ENCODE data around the gene TMEM135. TPM values are rescaled to one million over a fixed set of nuclear protein-coding genes. Genes with fewer than 3 reads are reported as not detected.

TMEM135 gene
- total RNA-seq, 4 donors from 2014 or later = 51.3 to 73.8 (median 52.4) TPM

DNA sequence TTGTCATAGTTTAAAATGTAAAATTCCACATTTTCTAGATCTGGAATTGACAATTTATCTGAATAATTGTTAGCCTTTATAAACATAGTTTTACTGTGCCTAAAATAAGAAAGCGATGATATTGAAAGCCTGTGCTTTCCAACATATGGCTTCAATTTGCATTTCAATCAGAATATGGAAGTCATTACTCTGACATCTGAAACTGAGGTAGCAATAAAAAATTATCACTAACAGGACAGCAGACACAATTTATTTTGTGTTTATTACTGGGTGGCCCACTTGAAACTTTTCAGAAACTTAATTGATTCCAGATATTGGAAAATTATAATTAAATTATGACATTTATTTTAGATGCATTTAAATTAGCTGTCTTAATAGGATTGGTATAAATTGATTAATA, 78.5 kb downstream of the TMEM135 start:
- TF ChIP-seq, protein P1, sequence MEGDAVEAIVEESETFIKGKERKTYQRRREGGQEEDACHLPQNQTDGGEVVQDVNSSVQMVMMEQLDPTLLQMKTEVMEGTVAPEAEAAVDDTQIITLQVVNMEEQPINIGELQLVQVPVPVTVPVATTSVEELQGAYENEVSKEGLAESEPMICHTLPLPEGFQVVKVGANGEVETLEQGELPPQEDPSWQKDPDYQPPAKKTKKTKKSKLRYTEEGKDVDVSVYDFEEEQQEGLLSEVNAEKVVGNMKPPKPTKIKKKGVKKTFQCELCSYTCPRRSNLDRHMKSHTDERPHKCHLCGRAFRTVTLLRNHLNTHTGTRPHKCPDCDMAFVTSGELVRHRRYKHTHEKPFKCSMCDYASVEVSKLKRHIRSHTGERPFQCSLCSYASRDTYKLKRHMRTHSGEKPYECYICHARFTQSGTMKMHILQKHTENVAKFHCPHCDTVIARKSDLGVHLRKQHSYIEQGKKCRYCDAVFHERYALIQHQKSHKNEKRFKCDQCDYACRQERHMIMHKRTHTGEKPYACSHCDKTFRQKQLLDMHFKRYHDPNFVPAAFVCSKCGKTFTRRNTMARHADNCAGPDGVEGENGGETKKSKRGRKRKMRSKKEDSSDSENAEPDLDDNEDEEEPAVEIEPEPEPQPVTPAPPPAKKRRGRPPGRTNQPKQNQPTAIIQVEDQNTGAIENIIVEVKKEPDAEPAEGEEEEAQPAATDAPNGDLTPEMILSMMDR (IDR thresholded peaks at IDR 0.05; ENCODE audit: low read depth) = no peak

DNA sequence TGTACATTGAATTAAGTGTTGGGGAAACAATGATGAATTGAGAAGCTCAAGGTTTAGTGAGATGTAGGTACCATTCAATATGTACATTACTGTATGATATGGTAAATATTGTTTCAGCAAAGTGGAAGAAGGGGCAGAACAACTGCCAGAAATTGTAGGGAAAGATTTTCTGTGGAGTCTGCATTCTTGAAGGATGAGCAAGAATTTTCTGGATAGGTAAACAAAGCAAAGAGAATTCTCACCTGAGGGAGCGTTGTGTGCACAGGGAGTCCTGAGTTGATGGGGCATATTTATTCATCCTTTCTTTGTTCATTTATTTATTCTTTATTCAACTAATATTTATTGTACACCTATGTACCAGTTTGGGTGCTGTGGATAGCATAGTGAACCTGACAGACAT, 83.2 kb downstream of the TMEM135 start:
- TF ChIP-seq, protein P1 (IDR thresholded peaks at IDR 0.05; ENCODE audit: low read depth) = no peak

DNA sequence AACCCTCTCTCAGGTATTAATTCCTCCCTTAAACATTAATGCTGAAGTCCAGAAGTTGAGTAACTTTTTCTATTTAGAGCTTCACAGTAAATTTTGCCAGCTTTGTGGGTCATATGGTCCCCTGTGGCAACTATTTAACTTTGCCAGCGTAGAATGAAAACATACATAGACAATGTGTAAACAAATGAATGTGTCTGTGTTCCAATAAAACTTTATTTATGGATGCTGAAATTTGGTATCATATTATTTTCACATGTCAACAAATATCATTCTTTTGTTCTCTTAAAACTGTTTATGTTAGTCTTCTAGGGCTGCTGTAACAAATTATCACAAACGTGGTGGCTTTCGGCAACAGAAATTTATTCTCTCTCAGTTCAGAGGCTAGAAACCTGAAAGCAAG, 85.1 kb downstream of the TMEM135 start:
- TF ChIP-seq, protein P1 (IDR thresholded peaks at IDR 0.05; ENCODE audit: low read depth) = no peak

DNA sequence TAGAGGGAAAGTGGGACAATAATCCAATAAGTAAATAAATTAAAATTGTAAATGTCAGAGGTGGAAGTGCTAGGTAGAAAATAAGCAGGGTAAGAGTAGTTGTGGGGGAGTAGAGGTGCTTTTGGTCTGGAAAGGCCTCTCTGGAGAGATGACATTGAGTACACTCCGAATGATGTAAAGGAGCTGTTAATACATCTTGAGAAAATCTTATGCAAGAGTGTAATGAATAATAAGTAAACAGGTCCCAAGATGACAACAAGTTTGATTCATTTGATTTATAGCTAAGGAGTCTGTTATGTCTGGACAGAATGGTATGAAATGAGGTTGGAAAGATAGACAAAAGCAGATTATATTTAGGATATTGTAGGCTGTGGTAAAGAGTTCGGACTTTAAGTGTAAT, 87.5 kb downstream of the TMEM135 start:
- TF ChIP-seq, protein P1 (IDR thresholded peaks at IDR 0.05; ENCODE audit: low read depth) = no peak

DNA sequence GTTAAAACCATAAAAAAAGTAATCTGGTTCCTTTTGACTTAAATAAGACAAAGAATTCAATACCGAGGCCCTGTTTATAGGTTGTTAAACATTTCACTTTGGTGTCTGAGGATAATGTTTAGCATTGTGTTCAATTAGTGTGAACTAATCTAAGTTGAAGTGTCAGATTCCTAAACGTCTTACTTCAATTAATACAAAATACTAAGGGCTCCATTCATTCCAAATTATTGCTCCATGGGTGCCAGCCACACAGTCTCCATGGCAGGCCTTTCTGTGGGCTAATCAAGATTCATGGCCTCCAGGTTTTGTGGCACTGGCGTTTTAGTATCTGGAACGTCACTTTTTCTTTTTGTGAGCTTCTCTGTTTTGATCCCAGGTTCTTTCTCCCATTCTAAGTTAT, 89.4 kb downstream of the TMEM135 start:
- TF ChIP-seq, protein P1 (IDR thresholded peaks at IDR 0.05; ENCODE audit: low read depth) = no peak

DNA sequence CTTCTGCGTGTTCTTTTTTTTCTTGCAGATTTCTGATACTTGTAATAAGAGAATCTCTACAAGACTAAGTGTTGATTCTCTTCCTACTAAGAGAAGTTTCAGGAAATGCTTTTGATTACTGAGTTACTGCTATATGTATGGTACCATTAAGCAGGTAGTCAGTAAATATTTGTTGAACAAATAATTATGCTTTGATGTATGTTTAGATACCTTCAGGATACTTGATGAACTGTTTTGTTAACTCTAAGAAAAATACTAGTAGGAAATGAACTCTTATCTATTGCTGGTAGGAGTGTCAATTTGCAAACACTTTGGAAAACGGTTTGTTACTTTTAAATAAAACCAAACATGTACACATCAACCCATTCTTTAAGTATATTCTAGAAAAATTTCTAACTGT, 90.6 kb downstream of the TMEM135 start:
- TF ChIP-seq, protein P1 (IDR thresholded peaks at IDR 0.05; ENCODE audit: low read depth) = no peak

DNA sequence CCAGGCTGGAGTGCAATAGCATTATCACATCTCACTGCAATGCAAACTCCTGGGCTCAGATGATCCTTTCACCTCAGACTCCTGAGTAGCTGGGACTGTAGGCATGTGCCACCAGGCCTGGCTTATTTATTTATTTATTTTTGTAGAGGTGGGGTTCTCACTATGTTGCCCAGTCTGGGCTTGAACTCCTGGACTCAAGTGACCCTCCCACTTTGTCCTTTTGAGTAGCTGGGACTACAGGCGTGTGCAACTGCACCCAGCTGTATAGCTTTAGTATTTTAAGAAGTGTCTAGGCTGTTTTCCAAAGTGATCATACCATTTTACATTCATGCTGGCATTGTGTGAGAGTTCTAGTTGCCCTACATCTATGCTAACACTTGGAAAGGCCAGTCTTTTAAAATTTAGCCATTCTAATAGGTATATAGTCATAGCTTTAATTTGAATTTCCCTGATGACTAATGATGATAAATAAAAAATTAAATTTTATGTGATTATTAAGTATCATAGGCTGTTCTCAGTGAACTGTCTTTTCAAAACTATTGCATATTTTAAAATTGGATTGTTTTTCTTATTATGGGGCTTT, 96.9 kb downstream of the TMEM135 start:
- TF ChIP-seq, protein P1 (IDR thresholded peaks at IDR 0.05; ENCODE audit: low read depth) = no peak
